Breast epithelium (tissue), 4 donors: ENCODE data around the gene GDI2. TPM values are rescaled to one million over a fixed set of nuclear protein-coding genes. Genes with fewer than 3 reads are reported as not detected.
"Not testable (repeated sequence)": the region's sequence is repeated elsewhere in the genome, so short reads cannot be mapped to it uniquely, and the experiment has no call there.

ENCODE experiments used
- DNase-seq, 2 donors: peaks; one replicate each; pipeline ENCODE4 v3.0.0-alpha.2; 2019; ENCODE audit warnings: low spot score in 2 of 2
- H3K27ac ChIP-seq, 2 donors: fragments of 200-600 bp; sonication (generic) in 1 of 2; one replicate each; pipeline ENCODE4 v1.5.1; 2016 to 2019; ENCODE audit warnings: mild to moderate bottlenecking in 1 of 2
- H3K27me3 ChIP-seq, 2 donors: fragments of 200-600 bp; sonication (generic) in 1 of 2; one replicate each; pipeline versions ENCODE4 v1.5.1 to v1.6.0; 2017 to 2019; ENCODE audit warnings: control low read depth in 1 of 2, mild to moderate bottlenecking in 1 of 2
- H3K36me3 ChIP-seq: fragments of 200-600 bp; one replicate; pipeline ENCODE4 v1.5.1; 2019
- H3K4me1 ChIP-seq, 2 donors: fragments of 200-600 bp; sonication (generic); one replicate each; pipeline ENCODE4 v1.5.1; 2016 to 2019; ENCODE audit warnings: control low read depth in 1 of 2
- H3K4me3 ChIP-seq, 3 donors: fragments of 200-600 bp; sonication (generic); 1 replicate in 2 of 3; 2 replicates in 1 of 3; pipeline ENCODE4 v1.5.1; 2016 to 2019; ENCODE audit warnings: mild to moderate bottlenecking in 3 of 3, moderate library complexity in 2 of 3
- H3K9me3 ChIP-seq, 2 donors: fragments of 200-600 bp; sonication (generic) in 1 of 2; one replicate each; pipeline ENCODE4 v1.5.1; 2016 to 2019; ENCODE audit warnings: control low read depth in 1 of 2
- CTCF ChIP-seq, 3 donors: fragments of 450-650 bp; IDR thresholded peaks; one replicate each; pipeline ENCODE4 v1.5.1; 2016 to 2017; ENCODE audit warnings: antibody characterized with exemption in 3 of 3, mild to moderate bottlenecking in 3 of 3, moderate library complexity in 3 of 3
- POLR2A ChIP-seq: fragments of 450-650 bp; IDR thresholded peaks from one replicate; pipeline ENCODE4 v1.6.1; 2016; ENCODE audit warnings: antibody characterized with exemption, mild to moderate bottlenecking, moderate library complexity
- POLR2AphosphoS5 ChIP-seq, 3 donors: sonication (generic); formaldehyde crosslinking; IDR thresholded peaks; one replicate each; pipeline ENCODE4 v1.6.1; 2017; ENCODE audit warnings: antibody characterized with exemption in 3 of 3
- intact Hi-C: fragments of 100-400 bp; cut with DNase I; formaldehyde crosslinking; loops from one replicate; pipeline ENCODE4 v1.15.1; 2023; ENCODE audit warnings: low total_unique reads
- total RNA-seq, 3 donors: library from RNA; depleted of rRNA; stranded (reverse); fragments of >200 nt; gene quantifications; one replicate each; pipeline ENCODE4 v1.1.0, GENCODE V29; 2016

Gene GDI2
- total RNA-seq, 3 donors from 2014 or later, result 249 to 342 (median 259) TPM

- no peak for TF ChIP-seq CTCF (IDR thresholded peaks at IDR 0.05)
- no peak for TF ChIP-seq POLR2A
- no peak for TF ChIP-seq POLR2AphosphoS5 (IDR thresholded peaks at IDR 0.05)
- Histone ChIP-seq H3K36me3 (no peaks in the 10 kb centered on the region), H3K4me1 (no peaks in the 10 kb centered on the region), H3K27me3 (no peaks in the 10 kb centered on the region), H3K4me3 (no peak overlapping the region), H3K27ac (no peak overlapping the region), H3K9me3 (no peaks in the 10 kb centered on the region)
- intact Hi-C loops, result no loop called here
- DNase-seq, result no peak
Measured at GRCh38 chr10:5855979-5856700, 42.9 kb upstream of the GDI2 start.

GRCh38 chr10:5854131-5854475, 40.9 kb upstream of the GDI2 start:
- H3K9me3 ChIP-seq, result no peaks in the 10 kb centered on the region
- no peak for DNase-seq
- intact Hi-C loops, result no loop called here
- H3K4me3 ChIP-seq, result no peak overlapping the region
- no peaks in the 10 kb centered on the region for H3K27me3 ChIP-seq
- no peaks in the 10 kb centered on the region for H3K36me3 ChIP-seq
- no peak overlapping the region for H3K27ac ChIP-seq
- no peak for TF ChIP-seq CTCF (IDR thresholded peaks at IDR 0.05)
- no peak for TF ChIP-seq POLR2AphosphoS5 (IDR thresholded peaks at IDR 0.05)
- TF ChIP-seq POLR2A, result no peak
- H3K4me1 ChIP-seq, result no peaks in the 10 kb centered on the region

GRCh38 chr10:5846667-5847066, 33.4 kb upstream of the GDI2 start:
- H3K4me3 ChIP-seq, DNase-seq, H3K27me3 ChIP-seq, H3K4me1 ChIP-seq, intact Hi-C loops, H3K36me3 ChIP-seq, H3K9me3 ChIP-seq: not testable (repeated sequence)
- H3K27ac ChIP-seq, result peak overlapping the region; percentile 40 to 71

GRCh38 chr10:5844345-5845055, 31.3 kb upstream of the GDI2 start:
- DNase-seq, result no peak
- Histone ChIP-seq H3K27me3 (no peaks in the 10 kb centered on the region), H3K36me3 (no peaks in the 10 kb centered on the region), H3K4me3 (no peak overlapping the region), H3K27ac (peak overlapping the region; percentile 0 to 10), H3K4me1 (no peaks in the 10 kb centered on the region), H3K9me3 (no peaks in the 10 kb centered on the region)
- intact Hi-C loops, result no loop called here
- TF ChIP-seq POLR2AphosphoS5 (IDR thresholded peaks at IDR 0.05) (no peak), CTCF (IDR thresholded peaks at IDR 0.05) (no peak)

- H3K9me3 ChIP-seq, result no peaks in the 10 kb centered on the region
- intact Hi-C loops, result no loop called here
- H3K36me3 ChIP-seq, result no peaks in the 10 kb centered on the region
- no peak for TF ChIP-seq POLR2A
- TF ChIP-seq POLR2AphosphoS5 (IDR thresholded peaks at IDR 0.05), result no peak
- no peak for TF ChIP-seq CTCF (IDR thresholded peaks at IDR 0.05)
- H3K4me3 ChIP-seq, result no peak overlapping the region
- no peaks in the 10 kb centered on the region for H3K4me1 ChIP-seq
- DNase-seq, result no peak
- no peaks in the 10 kb centered on the region for H3K27me3 ChIP-seq
- H3K27ac ChIP-seq, result no peak overlapping the region
Measured at GRCh38 chr10:5843686-5844344, 30.6 kb upstream of the GDI2 start.
